H1 (cell line): ENCODE results near the gene SLC5A11. TPM values are rescaled to one million over a fixed set of nuclear protein-coding genes. Genes with fewer than 3 reads are reported as not detected.

Experiments used
- CTCF ChIA-PET: fragments of 300-600 bp; sonication (Branson Sonifier 250); formaldehyde crosslinking; loops from one replicate; lab custom pipeline; 2021; ENCODE audit not compliant: partially characterized antibody; lab: Charles Lee
- POLR2A ChIA-PET: fragments of 300-600 bp; sonication (Branson Sonifier 250); formaldehyde crosslinking; loops from one replicate; lab custom pipeline; 2021; ENCODE audit warnings: inconsistent platforms; ENCODE audit not compliant: partially characterized antibody; lab: Charles Lee
- DNase-seq, 2 experiments: peaks; one replicate each; pipeline versions ENCODE4 v3.0.0 to v3.0.0-alpha.2; 2010 to 2022; ENCODE audit warnings: low spot score in 2 of 2, low read depth in 1 of 2, mixed read lengths in 1 of 2
- FAIRE-seq: peaks from 2 replicates; lab custom pipeline; 2011; peaks lifted over from hg19 to GRCh38; lab: Jason Lieb, UNC
- H2AFZ ChIP-seq: 2 replicates; pipeline ENCODE4 v1.8.1; 2012; ENCODE audit warnings: low read length, inconsistent platforms
- H2AK5ac ChIP-seq: 2 replicates; pipeline ENCODE4 v1.6.1; 2013; ENCODE audit warnings: low read depth, low read length
- H2BK120ac ChIP-seq: replicated peaks from 2 replicates; pipeline ENCODE3; 2013; ENCODE audit warnings: low read depth, low read length, inconsistent platforms
- H2BK12ac ChIP-seq: 2 replicates; pipeline ENCODE4 v1.6.1; 2013; ENCODE audit warnings: low read depth, low read length
- H2BK15ac ChIP-seq: 2 replicates; pipeline ENCODE4 v1.6.1; 2013; ENCODE audit warnings: low read length
- H2BK20ac ChIP-seq: 2 replicates; pipeline ENCODE4 v1.6.1; 2013; ENCODE audit warnings: low read length
- H2BK5ac ChIP-seq: 2 replicates; pipeline ENCODE4 v1.6.1; 2013; ENCODE audit warnings: low read depth, low read length
- H3K14ac ChIP-seq: 2 replicates; pipeline ENCODE4 v1.6.1; 2013; ENCODE audit warnings: inconsistent platforms; ENCODE audit not compliant: insufficient read length
- H3K18ac ChIP-seq: 2 replicates; pipeline ENCODE4 v1.6.1; 2013; ENCODE audit warnings: low read length; ENCODE audit errors: extremely low read depth
- H3K23ac ChIP-seq: 2 replicates; pipeline ENCODE4 v1.6.1; 2013; ENCODE audit warnings: inconsistent platforms; ENCODE audit not compliant: insufficient read length
- H3K23me2 ChIP-seq: 2 replicates; pipeline ENCODE4 v1.6.1; 2013; ENCODE audit warnings: low read depth, low read length
- H3K27ac ChIP-seq: 2 replicates; pipeline ENCODE4 v1.6.1; 2011; ENCODE audit warnings: low read depth, low read length, inconsistent platforms
- H3K27me3 ChIP-seq, 4 experiments: replicated peaks in 1 of 4; 1 replicate in 1 of 4; 2 replicates in 3 of 4; pipeline versions ENCODE4 v1.6.1 to v1.8.1; 2011 to 2013; ENCODE audit warnings: low read length in 3 of 4, mild to moderate bottlenecking in 3 of 4, inconsistent platforms in 2 of 4, mixed read lengths in 2 of 4, moderate library complexity in 1 of 4; ENCODE audit not compliant: control insufficient read depth in 3 of 4, insufficient read depth in 3 of 4; ENCODE audit errors: extremely low read depth in 1 of 4
- H3K36me3 ChIP-seq, 4 experiments: 2 replicates each; pipeline versions ENCODE4 v1.6.1 to v1.8.1; 2011 to 2013; ENCODE audit warnings: mild to moderate bottlenecking in 4 of 4, low read length in 3 of 4, moderate library complexity in 2 of 4, control low read depth in 1 of 4, inconsistent platforms in 1 of 4; ENCODE audit not compliant: insufficient read depth in 4 of 4, control insufficient read depth in 2 of 4
- H3K4ac ChIP-seq: replicated peaks from 2 replicates; pipeline ENCODE3; 2013; ENCODE audit warnings: low read length, low read depth, mixed read lengths, inconsistent platforms; ENCODE audit not compliant: insufficient read length
- H3K4me1 ChIP-seq, 4 experiments: replicated peaks in 1 of 4; 1 replicate in 1 of 4; 2 replicates in 3 of 4; pipeline versions ENCODE4 v1.6.1 to v1.8.1; 2011 to 2013; ENCODE audit warnings: low read length in 3 of 4, inconsistent platforms in 2 of 4, mixed read lengths in 1 of 4; ENCODE audit not compliant: insufficient read depth in 4 of 4, control insufficient read depth in 3 of 4
- H3K4me2 ChIP-seq, 2 experiments: 2 replicates each; pipeline versions ENCODE4 v1.6.1 to v1.8.1; 2011 to 2013; ENCODE audit warnings: low read depth in 2 of 2, low read length in 2 of 2, control low read depth in 1 of 2, inconsistent platforms in 1 of 2, mild to moderate bottlenecking in 1 of 2; ENCODE audit not compliant: insufficient read depth in 1 of 2
- H3K4me3 ChIP-seq, 4 experiments: fragments of 200-600, 300-600 bp in 1 of 4; sonication (generic), shearing (Covaris generic), sonication (Bioruptor Twin) in 1 of 4; 2 replicates each; pipeline versions ENCODE4 v1.5.1 to v1.8.1; 2011 to 2016; ENCODE audit warnings: low read length in 4 of 4, low read depth in 3 of 4, control low read depth in 2 of 4, inconsistent platforms in 2 of 4, mild to moderate bottlenecking in 2 of 4, mixed read lengths in 1 of 4, moderate library complexity in 1 of 4; ENCODE audit not compliant: insufficient read depth in 2 of 4; ENCODE audit errors: extremely low read depth in 1 of 4
- H3K56ac ChIP-seq: replicated peaks from 2 replicates; pipeline ENCODE3; 2013; ENCODE audit warnings: low read depth, mild to moderate bottlenecking, mixed read lengths, low read length, inconsistent platforms; ENCODE audit not compliant: insufficient read length
- H3K79me1 ChIP-seq: 2 replicates; pipeline ENCODE4 v1.6.1; 2013; ENCODE audit warnings: low read depth, low read length, control low read depth
- H3K79me2 ChIP-seq, 2 experiments: 2 replicates each; pipeline versions ENCODE4 v1.6.1 to v1.8.1; 2012 to 2013; ENCODE audit warnings: low read length in 2 of 2, mild to moderate bottlenecking in 2 of 2, inconsistent platforms in 1 of 2; ENCODE audit not compliant: insufficient read depth in 2 of 2, control insufficient read depth in 1 of 2
- H3K9ac ChIP-seq, 4 experiments: replicated peaks in 1 of 4; 1 replicate in 1 of 4; 2 replicates in 3 of 4; pipeline versions ENCODE4 v1.6.1 to v1.8.1; 2011 to 2013; ENCODE audit warnings: low read depth in 3 of 4, low read length in 3 of 4, control low read depth in 2 of 4, mild to moderate bottlenecking in 2 of 4, moderate library complexity in 2 of 4, inconsistent platforms in 1 of 4; ENCODE audit errors: extremely low read depth in 1 of 4
- H3K9me3 ChIP-seq, 2 experiments: 2 replicates each; pipeline versions ENCODE4 v1.6.1 to v1.8.1; 2012 to 2013; ENCODE audit warnings: mild to moderate bottlenecking in 2 of 2, moderate library complexity in 2 of 2, control low read depth in 1 of 2, inconsistent platforms in 1 of 2, low read depth in 1 of 2, low read length in 1 of 2, mixed read lengths in 1 of 2; ENCODE audit not compliant: insufficient read depth in 2 of 2
- H4K20me1 ChIP-seq, 2 experiments: replicated peaks in 1 of 2; 2 replicates each; pipeline versions ENCODE3 to v1.8.1; 2011 to 2013; ENCODE audit warnings: inconsistent platforms in 2 of 2, low read length in 2 of 2, mild to moderate bottlenecking in 1 of 2; ENCODE audit not compliant: insufficient read depth in 2 of 2, control insufficient read depth in 1 of 2
- H4K5ac ChIP-seq: 2 replicates; pipeline ENCODE4 v1.6.1; 2013; ENCODE audit warnings: low read length, low read depth, mixed read lengths, inconsistent platforms; ENCODE audit not compliant: insufficient read length
- H4K8ac ChIP-seq: 2 replicates; pipeline ENCODE4 v1.8.0; 2013; ENCODE audit warnings: mild to moderate bottlenecking, moderate library complexity, low read length, inconsistent platforms; ENCODE audit not compliant: insufficient read depth; ENCODE audit errors: extremely low read depth
- H4K91ac ChIP-seq: replicated peaks from 2 replicates; pipeline ENCODE3; 2013; ENCODE audit warnings: low read length, mixed read lengths, inconsistent platforms; ENCODE audit not compliant: insufficient read length
- BCL11A ChIP-seq, 2 experiments: IDR thresholded peaks; one replicate each; pipeline ENCODE4 v1.6.1; 2011; ENCODE audit warnings: low read depth in 2 of 2, low read length in 2 of 2, mild to moderate bottlenecking in 2 of 2
- CBX5 ChIP-seq: fragments of 300-800, 300-1000 bp; sonication (generic); IDR thresholded peaks from 2 replicates; pipeline ENCODE4 v1.7.1; 2016; ENCODE audit warnings: antibody characterized with exemption, low read length, low read depth
- CHD1 ChIP-seq: IDR thresholded peaks from 2 replicates; pipeline ENCODE4 v1.6.1; 2012; ENCODE audit warnings: low read depth, low read length, improper control_type of control experiment
- E2F6 ChIP-seq: IDR thresholded peaks from 2 replicates; pipeline ENCODE4 v1.6.1; 2012; ENCODE audit warnings: inconsistent platforms
- KDM4A ChIP-seq: IDR thresholded peaks from one replicate; pipeline ENCODE4 v1.7.1; 2012; ENCODE audit warnings: low read depth, mild to moderate bottlenecking, moderate library complexity, low read length, inconsistent platforms; ENCODE audit not compliant: severe bottlenecking
- NRF1 ChIP-seq: IDR thresholded peaks from 2 replicates; pipeline ENCODE4 v1.6.1; 2011; ENCODE audit warnings: mild to moderate bottlenecking, low read depth, low read length, improper control_type of control experiment
- RAD21 ChIP-seq, 2 experiments: IDR thresholded peaks in 1 of 2; conservative IDR thresholded peaks in 1 of 2; 2 replicates each; pipeline ENCODE4 v1.6.1; 2011; ENCODE audit warnings: low read depth in 2 of 2, low read length in 2 of 2, improper control_type of control experiment in 1 of 2, inconsistent platforms in 1 of 2, mild to moderate bottlenecking in 1 of 2, moderate library complexity in 1 of 2
- SP1 ChIP-seq: IDR thresholded peaks from 2 replicates; pipeline ENCODE4 v1.6.1; 2011; ENCODE audit warnings: low read depth, low read length
- ZNF274 ChIP-seq: IDR thresholded peaks from 2 replicates; pipeline ENCODE4 v1.7.0; 2012; ENCODE audit warnings: low read length, borderline replicate concordance; ENCODE audit errors: extremely low read depth
- whole genome bisulfite sequencing, 2 experiments: shearing (Covaris generic) in 1 of 2; methylation state at CpG; one replicate each; pipeline versions ENCODE4 v1.1.6 to v1.1.7; 2013 to 2015; ENCODE audit warnings: low lambda C conversion rate in 2 of 2, mixed read lengths in 2 of 2, inconsistent platforms in 1 of 2, low coverage in 1 of 2, missing lambda C conversion rate in 1 of 2; ENCODE audit not compliant: insufficient replicate concordance in 2 of 2, insufficient coverage in 1 of 2, insufficient read length in 1 of 2; ENCODE audit errors: extremely low coverage in 1 of 2, missing lambda C conversion rate in 1 of 2; 5-methylcytosine and 5-hydroxymethylcytosine counted together
- polyA plus RNA-seq, 7 experiments: library from polyadenylated mRNA; depleted of rRNA in 3 of 7; stranded (reverse) in 5 of 7; unstranded in 2 of 7; fragments of >200 nt in 5 of 7; fragments of 200-250 nt in 2 of 7; gene quantifications; 1 replicate in 5 of 7; 2 replicates in 1 of 7; 4 replicates in 1 of 7; pipeline versions ENCODE4 v1.2.1 to v1.2.3, GENCODE V29; 2011 to 2013; ENCODE audit warnings: missing spikeins in 2 of 7, mixed read lengths in 2 of 7
- total RNA-seq: library from RNA; stranded (reverse); fragmentation: NEBNext Ultra II Directional; extraction: Animal tissue kit (Norgen Biotek cat#: 25700); gene quantifications from 2 replicates; pipeline ENCODE4 v1.2.1, GENCODE V29; 2021
- TF ChIP-seq, protein P1 (sequence below), 3 experiments: IDR thresholded peaks; 1 replicate in 2 of 3; 2 replicates in 1 of 3; pipeline versions ENCODE4 v1.5.1 to v1.6.1; 2011; ENCODE audit warnings: low read length in 3 of 3, mild to moderate bottlenecking in 3 of 3, inconsistent platforms in 2 of 3, low read depth in 1 of 3, moderate library complexity in 1 of 3; ENCODE audit not compliant: insufficient read depth in 1 of 3; ENCODE audit errors: control extremely low read depth in 1 of 3

Gene SLC5A11
- total and polyA plus RNA-seq, 2 of the 8 experiments (the other 6 are each of a cell fraction or from before 2014, with no cell fraction given), result 0.26 to 0.59 TPM

GRCh38 chr16:24946155-24946554, 100.4 kb downstream of the SLC5A11 start:
- H3K36me3 ChIP-seq, result peaks cover 2 to 43% (median 19%) of the 10 kb centered on the region in 4 experiments; a peak in 7 of 8 replicates
- no peak overlapping the region for H2BK5ac ChIP-seq
- FAIRE-seq (no peak), DNase-seq (no peak)
- no peak overlapping the region for H4K8ac ChIP-seq
- no peak overlapping the region for H3K4me2 ChIP-seq
- CTCF ChIA-PET, result interaction anchor here (0.9 kb wide), 1 partner anchor 12 kb away, joined by 3 read pairs; no protein-coding TSS in a partner anchor
- H3K27ac ChIP-seq, result no peak overlapping the region
- no peaks in the 10 kb centered on the region for H3K9me3 ChIP-seq
- H2BK12ac ChIP-seq, result no peak overlapping the region
- H3K4ac ChIP-seq, result no peak overlapping the region
- no peak overlapping the region for H2AFZ ChIP-seq
- no peak overlapping the region for H3K14ac ChIP-seq
- H4K20me1 ChIP-seq, result peaks cover 0 to 3% of the 10 kb centered on the region in 2 experiments
- no peaks in the 10 kb centered on the region for H3K23me2 ChIP-seq
- no peaks in the 10 kb centered on the region for H3K4me1 ChIP-seq
- no peaks in the 10 kb centered on the region for H3K79me1 ChIP-seq
- H2BK20ac ChIP-seq, result no peak overlapping the region
- no peak overlapping the region for H4K91ac ChIP-seq
- H3K56ac ChIP-seq, result no peak overlapping the region
- H3K23ac ChIP-seq, result no peak overlapping the region
- no peak overlapping the region for H4K5ac ChIP-seq
- H3K9ac ChIP-seq, result no peak overlapping the region
- H3K4me3 ChIP-seq, result no peak overlapping the region
- H2BK120ac ChIP-seq, result no peak overlapping the region
- H2AK5ac ChIP-seq, result no peak overlapping the region
- 92% methylated on average over 6 of the region's 6 CpGs; no CpG with 5 or more reads in 1 of the 2 experiments for WGBS, 2 experiments
- H3K79me2 ChIP-seq, result no peaks in the 10 kb centered on the region
- H2BK15ac ChIP-seq, result no peak overlapping the region
- POLR2A ChIA-PET, result no interaction called here
- no peak overlapping the region for H3K18ac ChIP-seq
- no peaks in the 10 kb centered on the region for H3K27me3 ChIP-seq
- TF ChIP-seq ZNF274 (no peak), E2F6 (no peak), NRF1 (no peak), CHD1 (no peak), CBX5 (no peak), SP1 (no peak), KDM4A (no peak), BCL11A (IDR thresholded peaks at IDR 0.05; ENCODE audit: low read depth in 2 of 2, low read length in 2 of 2) (no peak), RAD21 (IDR thresholded peaks at IDR 0.05 in 1 of 2, conservative IDR thresholded peaks at IDR 0.05 in 1 of 2; ENCODE audit: low read depth in 2 of 2, low read length in 2 of 2) (no peak)
- TF ChIP-seq, protein P1, sequence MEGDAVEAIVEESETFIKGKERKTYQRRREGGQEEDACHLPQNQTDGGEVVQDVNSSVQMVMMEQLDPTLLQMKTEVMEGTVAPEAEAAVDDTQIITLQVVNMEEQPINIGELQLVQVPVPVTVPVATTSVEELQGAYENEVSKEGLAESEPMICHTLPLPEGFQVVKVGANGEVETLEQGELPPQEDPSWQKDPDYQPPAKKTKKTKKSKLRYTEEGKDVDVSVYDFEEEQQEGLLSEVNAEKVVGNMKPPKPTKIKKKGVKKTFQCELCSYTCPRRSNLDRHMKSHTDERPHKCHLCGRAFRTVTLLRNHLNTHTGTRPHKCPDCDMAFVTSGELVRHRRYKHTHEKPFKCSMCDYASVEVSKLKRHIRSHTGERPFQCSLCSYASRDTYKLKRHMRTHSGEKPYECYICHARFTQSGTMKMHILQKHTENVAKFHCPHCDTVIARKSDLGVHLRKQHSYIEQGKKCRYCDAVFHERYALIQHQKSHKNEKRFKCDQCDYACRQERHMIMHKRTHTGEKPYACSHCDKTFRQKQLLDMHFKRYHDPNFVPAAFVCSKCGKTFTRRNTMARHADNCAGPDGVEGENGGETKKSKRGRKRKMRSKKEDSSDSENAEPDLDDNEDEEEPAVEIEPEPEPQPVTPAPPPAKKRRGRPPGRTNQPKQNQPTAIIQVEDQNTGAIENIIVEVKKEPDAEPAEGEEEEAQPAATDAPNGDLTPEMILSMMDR (IDR thresholded peaks at IDR 0.05; ENCODE audit: control extremely low read depth in 1 of 3, insufficient read depth in 1 of 3, low read depth in 1 of 3, low read length in 3 of 3), result no peak
